Activated T-cell treated with anti-CD3 and anti-CD28 coated beads for 4 hours (primary cell): ENCODE data around the gene MALT1.

Experiments
- DNase-seq: peaks from one replicate; pipeline ENCODE4 v3.0.0-alpha.2; 2020

MALT1 gene

DNA sequence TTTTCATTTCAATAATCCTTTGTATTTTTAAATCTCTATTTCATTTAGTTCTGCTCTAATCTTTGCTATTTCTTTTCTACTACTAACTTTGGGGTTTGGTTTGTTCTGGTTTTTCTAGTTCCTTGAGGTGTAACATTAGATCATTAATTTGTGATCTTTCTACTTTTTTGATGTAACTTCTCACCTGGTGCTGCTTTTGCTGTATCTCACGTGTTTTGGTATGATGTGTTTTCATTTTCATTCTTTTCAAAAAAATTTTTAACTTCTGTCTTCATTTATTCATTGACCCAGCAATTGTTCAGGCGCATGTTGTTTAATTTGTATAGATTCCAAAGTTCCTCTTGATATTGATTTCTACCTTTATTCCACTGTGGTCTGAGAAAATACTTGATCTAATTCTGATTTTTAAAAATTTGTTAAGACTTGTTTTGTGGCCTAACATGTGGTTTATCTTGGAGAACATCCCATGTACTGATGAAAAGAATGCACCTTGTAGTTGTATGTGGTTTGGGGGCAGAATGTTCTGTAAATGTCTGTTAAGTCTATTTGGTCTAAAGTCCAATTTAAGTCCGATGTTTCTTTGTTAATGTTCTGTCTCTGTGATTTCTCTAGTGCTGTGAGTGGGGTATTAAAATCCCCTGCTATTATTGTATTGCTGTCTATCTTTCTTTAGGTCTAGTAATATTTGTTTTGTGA lies 17.3 kb upstream of the MALT1 start:
- no peak for DNase-seq

DNA sequence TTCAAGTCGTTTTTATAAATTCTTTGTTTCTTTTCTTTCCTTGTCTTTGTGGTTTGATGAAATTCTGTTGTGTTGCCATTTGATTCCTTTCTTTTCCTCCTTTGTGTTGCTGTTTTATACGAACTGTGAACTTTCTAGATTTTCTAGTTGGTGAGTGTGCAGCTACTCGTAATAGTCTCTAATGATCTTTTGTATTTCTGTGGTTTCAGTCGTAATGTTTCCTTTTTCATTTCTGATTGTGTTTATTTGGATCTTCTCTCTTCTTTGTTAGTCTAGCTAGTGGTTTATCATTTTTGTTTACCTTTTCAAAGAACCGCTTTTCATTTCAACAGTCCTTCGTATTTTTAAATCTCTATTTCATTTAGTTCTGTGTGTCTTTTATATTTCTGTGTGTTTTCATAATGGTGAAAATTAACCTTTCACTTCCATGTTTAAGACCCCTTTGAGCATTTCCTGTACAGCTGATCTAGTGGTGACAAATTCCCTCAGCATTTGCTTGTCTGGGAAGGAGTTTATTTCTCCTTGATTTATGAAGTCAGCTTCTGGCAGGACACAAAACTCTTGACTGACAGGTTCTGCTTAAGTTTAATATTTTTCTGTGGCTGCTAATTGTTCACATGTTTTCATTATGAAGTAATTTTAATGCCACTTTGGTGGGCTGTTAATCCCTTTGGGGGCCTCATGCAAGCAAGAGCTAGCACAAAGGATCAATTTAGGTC lies 16.2 kb upstream of the MALT1 start:
- DNase-seq, result no peak

DNA sequence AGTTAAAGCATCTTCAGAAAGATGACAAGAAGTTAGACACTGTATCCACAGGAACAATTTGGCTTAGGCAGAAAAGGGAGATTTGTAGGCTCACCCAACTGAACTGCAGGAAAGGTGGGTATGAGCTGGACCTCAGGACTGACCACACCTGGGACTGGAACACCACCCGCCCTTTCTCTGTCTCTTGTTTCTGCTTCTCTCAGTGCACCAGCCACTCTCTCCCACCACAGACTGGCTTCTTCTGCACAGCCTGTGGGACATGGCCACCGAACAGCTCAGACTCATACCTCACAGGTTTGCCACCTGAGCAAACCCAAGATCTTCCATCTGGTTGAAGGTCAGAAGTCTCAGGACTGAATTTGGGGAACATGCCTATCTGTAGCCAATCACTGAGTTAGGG lies 14.2 kb upstream of the MALT1 start:
- DNase-seq, result no peak

DNA sequence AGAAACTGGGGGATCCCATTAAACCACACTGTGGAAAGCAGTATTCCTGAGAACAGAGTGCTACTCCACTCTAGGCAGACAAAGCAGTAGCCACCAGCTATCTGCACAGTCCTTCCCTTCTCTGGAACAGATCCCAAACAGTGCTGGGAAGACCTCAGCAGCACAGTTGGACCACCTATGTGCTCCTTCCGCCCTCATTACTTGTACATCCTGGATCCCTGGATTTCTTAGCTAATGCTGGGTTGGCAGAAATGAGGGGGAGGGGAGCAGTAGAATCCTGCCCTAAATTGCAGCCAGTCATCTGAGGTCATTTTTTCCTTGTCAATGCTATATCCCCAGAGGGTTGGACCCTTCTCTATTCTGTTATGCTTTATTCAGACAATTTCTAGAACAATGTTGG lies 13.8 kb upstream of the MALT1 start:
- DNase-seq, result no peak

DNA sequence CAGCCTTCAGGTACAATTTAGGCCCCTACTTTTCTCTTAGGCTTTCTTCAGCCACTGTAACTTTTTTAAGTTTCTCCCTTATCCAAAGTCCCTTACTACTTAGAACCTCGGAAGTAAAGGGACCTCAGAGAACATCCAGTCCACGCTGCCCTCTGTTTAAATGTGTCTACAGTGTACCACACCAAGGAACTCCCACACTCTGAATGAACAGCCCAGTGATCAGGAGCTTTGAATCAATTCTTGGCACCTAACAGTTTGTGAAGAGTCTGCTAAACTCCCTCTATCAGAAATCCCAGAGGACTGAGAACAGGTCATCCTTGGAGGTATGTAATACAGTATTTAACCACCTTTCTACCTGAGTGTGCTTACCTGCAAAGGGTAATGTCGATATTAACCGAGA lies 11.6 kb upstream of the MALT1 start:
- no peak for DNase-seq

DNA sequence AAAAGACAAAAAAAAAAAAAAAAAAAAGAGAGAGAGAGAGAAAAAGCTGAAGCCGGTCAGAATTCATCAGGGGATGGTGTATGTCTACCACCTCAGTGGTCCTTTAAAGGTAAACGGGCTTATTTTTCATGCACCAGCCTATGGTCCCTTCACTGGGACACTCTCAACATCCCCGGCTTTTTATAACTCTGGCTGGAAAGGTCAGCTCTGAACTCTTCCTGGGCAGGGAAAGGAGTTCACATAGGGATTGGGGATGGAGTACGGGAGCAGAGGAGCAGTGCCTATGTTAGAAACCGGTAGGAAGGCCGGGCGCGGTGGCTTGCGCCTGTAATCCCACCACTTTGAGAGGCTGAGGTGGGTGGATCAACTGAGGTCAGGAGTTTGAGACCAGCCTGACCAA lies 10.3 kb upstream of the MALT1 start:
- DNase-seq, result no peak

DNA sequence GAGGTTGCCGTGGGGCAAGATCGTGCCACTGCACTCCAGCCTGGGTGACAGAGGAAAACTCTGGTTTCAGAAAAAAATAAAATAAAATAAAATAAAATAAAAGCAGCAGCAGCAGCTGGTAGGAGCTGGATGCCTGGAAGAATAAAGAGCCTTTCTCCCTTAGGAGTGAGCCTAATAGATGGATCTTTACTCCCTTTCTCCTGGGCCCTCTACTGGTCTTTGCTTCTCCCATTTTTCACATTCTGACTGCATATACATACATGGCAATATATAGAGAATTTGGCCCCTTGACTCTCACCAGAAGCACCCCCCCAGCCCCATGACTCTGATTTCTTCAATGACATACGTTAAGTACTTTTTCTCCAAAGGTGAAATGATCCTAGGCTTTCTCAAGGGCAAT lies 9.8 kb upstream of the MALT1 start:
- DNase-seq, result no peak

DNA sequence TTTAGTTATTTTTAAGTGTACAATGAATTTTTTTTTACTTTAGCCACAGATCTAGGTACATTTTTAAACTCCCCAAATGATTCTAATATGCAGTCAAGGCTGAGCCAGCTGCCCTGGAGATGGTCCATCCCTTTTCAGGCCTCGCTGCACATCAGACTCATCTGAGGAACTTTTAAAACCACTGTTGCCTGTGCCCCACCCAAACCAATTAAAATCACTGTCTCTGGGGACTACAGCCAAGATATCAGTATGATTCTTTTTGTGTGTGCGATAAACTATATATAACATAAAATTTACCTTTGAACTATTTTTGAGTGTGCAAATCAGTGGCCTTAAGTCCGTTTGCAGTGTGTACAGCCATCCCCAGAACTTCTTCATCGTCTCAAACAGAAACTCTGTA lies 9.1 kb upstream of the MALT1 start:
- DNase-seq, result no peak

DNA sequence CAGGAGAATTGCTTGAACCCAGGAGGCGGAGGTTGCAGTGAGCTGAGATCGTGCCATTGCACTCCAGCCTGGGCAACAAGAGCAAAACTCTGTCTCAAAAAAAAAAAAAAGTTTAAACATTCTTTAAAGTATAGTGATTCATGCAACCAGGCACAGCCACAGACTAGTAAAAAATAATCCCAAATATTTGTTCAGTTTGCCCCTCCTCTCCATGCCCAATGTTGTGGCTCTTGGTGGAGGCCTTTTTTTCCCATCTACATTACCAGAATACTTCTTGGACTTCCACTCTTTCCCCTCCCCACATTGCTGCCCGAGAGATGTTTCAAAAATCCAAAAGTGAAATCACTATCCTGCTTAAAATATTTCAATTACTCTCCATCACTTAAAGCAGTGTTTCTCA lies 5.1 kb upstream of the MALT1 start:
- DNase-seq, result no peak

DNA sequence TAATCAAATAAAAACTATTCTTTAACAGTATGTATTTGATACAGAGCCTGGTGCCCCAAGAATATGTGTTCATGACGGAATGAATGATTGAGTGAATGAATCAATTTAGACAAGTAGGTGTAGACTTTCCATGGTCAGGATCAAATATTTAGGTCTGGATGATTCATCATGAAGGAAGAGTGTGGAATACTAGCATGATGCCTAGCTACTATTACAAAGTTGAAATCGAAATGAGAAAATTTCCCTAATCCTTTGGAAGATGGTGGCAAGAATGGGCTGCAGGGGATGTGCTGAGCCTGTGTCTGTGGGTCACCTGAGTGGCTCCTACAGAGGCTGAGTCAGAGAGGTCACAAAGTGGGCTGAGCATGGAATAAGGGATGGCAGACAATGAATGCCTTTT lies 3.1 kb upstream of the MALT1 start:
- DNase-seq, result no peak

DNA sequence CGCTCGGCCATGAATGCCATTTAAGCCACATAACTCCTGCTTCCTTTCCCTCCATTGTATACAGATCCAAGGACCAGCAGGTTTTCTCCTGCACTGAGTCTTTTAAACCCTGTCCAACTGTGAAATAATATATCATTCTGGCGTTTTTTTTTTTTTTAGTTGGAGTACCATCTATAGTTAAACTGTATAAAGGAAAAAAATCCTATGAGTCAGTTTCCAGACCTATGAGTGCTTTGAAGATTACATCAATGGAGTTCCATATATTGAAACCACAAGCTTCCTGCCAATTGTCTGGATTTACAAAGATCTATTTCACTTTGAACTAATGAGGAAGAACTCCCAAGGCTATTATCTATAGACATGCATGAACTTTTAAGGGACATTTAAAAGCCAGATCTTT lies 2.4 kb upstream of the MALT1 start:
- no peak for DNase-seq

DNA sequence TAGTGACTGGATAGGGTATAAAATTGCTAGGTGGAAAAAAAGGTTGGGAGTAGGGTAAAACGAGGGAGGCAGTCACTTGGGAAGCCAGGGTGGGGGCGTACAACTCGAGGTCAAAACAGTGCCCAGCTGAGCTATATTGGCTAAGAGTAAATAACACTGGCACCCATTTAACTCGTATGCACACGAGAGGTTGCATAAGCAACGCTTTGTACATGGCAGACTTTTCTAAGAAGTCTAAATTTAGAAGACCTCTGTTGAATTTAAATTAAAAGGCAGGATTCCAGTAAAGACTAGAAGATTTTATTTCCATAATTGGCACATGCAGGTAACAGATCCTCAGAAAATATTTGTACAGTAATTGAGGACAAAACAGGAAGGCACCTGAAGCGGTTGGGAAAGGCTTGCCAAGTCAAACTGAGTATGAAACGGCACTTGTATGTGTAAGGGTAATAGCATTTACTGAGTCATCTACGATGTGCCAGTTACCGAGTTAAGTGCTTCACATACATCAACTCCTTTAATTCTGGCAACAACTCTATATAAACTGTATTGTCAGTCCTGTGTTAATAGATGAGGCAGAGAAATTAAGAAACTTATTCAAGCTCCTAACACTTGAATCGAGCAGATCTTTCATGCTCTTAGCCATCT lies 1.4 kb upstream of the MALT1 start:
- no peak for DNase-seq

DNA sequence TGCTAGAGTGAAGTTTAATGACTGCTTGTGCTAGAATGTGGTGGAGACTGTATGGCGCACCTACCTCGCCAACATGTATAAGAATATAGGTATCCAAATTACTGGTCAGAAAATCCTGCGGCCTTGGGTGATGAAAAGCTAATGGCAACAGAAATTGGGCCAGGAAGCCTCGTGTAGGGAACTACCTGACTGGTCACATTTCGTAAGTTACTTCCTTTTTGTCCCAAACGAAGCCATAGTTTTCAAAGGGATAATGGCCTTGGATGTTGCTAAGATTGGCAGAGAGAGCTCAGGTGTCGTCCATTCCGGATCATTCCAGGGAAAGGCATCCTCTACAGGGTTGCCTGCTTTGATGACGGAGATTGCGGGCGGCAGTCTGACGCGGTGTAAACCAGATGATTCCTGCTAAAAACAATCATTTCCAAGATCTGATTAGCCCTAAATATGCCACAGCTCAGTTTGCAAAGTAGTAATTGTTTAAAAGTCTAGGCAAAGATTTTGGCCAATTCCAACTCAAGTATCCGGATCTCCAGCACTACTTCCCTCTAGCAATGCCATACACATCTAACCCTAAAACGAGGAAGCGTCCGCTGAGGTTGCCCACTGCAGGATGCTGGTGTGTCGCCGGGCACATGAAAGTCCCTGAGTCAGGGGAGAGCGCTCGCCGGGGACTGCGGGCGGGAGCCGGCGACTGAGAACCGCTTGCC lies 708 bp upstream of the MALT1 start:
- no peak for DNase-seq

DNA sequence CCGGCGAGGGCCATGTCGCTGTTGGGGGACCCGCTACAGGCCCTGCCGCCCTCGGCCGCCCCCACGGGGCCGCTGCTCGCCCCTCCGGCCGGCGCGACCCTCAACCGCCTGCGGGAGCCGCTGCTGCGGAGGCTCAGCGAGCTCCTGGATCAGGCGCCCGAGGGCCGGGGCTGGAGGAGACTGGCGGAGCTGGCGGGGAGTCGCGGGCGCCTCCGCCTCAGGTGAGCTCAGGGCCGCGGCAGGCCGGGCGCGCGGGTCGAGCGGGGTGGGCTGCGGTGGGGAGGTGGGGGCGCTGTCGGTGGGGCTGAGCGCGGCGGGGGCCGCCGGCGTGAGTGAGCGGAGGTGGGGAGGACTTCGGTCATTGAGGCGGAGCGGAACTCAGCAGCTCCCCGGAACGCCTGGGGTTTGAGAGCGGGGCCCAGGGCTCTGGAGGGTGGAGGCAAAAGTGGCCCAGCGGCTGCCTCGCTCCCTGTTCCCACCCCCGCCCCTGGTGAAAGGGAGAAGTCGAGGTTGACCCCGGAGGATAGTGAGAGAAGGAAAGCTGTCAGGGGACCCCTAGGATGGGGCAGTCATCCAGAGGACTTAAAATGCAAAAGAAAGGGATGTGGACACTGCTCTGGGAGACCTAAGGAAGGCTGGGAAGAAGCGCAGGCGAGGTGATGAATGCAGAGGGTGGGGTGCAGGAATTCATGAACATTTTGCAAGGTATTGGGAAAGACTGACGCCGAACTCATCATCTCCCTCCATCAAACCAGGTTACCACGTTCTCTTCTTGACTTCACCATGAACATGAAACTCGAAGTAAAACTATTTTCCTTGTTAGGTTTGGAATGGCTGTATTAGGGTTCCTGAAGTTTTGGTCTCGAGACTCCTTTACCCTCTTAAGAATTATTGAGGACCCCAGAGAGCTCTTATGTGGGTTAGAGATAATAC lies 633 bp downstream of the MALT1 start:
- no peak for DNase-seq

DNA sequence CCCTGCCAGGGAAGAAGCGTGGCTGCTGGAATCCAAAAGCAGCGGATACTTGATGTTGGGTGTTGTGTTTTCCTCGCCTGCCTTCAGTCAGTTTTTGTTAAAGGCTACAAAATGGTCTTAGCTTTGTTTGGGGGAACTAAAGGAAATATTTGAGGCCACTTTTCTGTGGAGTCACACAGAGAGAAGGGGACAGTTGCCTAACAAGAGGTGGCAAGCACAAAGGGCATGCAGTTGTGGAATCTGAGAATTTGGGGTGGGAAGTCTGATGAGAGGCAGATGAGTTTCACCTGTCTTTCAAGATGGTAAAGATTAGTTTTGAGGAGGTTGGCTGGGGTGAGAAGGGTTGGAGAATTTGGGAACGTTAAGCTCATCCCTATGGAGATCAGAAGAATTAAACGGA lies 2.9 kb downstream of the MALT1 start:
- no peak for DNase-seq

DNA sequence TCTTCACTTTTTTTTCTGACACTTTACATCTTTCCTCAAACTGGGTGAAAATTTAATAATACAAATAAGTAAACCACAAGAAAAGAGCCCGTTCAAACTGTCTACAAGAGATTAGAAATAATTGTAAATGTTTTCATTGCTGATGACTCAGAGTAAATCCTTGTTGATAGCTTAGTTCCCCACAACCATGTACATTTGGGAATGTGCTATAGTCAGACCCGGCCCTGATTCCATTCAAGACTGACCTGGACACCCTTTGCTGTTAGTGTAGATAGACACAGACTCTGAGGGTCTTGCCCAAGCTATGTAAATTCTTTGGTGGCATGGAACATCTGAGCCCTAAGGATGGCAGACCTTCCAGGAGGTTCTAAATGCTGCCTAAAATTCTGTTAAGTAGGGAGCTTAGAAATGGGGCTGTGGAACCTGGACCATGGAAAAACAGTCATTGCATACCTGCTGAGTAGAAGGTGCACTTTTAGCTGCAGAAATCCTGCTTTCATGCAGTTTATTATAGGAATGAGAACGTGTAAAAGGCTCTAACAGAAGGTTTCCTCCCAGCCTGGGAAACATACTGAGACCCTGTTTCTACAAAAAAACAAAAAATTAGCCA lies 3.7 kb downstream of the MALT1 start:
- DNase-seq, result no peak

DNA sequence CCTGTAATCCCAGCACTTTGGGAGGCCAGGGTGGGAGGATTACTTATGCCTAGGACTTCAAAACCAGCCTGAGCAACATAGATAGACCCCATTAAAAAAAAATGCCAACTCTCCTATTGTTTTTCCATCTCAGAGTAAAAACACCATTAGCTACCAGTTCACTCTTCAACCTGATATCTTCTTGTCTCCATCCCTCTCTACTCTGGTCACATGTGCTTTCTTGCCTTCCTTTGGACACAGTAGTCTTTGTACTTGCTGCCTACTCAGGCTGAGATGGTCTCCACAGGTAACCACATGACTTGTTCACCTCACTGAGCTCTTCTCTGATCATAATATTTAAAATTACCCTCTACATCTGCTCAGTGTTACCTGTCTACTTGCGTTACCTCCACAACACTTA lies 5.0 kb downstream of the MALT1 start:
- DNase-seq, result no peak

DNA sequence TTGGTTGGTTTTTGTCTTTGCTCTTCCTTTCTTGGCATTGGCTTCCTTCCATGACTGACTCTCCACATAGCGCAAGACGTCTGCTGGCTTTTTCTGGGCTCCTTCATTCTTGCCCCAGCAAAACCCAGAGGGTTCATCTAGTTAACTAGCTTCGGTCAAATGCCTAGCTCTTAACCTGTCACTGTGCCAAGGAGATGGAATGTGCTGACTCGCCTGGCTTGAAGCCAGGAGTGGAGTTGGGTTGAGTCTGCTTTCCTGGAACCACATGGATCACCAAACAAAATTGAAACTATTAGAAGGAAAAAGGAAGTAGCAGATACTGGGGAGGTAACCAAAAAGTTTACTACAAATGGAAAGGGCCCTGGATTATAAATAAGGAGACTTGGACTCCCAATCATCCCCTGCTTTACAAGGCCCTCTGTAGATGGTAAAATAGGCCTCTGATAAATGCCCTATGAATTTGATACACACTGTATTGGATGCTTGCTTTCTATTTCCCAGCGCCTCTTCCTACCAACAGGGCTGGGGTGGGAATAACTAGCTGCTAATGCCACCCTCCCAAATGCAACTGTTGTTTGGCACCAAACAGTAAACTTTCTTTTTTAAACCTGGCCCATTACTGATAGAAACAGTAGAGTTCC lies 11.3 kb downstream of the MALT1 start:
- DNase-seq, result no peak

DNA sequence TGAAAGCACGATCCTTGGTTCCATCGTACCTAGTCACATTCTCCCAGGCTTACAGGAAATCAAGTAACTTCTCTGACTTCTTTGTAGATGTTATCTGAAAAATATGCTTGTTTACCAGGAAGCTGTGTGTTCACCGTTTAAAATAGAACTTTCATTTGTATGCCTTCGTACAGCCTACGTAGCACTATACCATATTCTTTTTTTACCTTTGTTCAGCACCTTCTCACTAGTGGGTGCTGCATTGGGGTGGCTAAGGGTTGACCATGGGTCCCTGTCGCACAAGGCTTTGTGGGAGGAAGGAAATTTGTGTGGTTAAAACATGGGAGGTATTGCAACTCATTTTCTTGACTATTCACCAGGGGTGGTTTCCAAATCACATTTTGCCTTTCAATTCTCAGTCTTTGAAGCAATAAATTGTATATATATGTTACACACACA lies 16.6 kb downstream of the MALT1 start:
- peak; percentile 40 for DNase-seq

DNA sequence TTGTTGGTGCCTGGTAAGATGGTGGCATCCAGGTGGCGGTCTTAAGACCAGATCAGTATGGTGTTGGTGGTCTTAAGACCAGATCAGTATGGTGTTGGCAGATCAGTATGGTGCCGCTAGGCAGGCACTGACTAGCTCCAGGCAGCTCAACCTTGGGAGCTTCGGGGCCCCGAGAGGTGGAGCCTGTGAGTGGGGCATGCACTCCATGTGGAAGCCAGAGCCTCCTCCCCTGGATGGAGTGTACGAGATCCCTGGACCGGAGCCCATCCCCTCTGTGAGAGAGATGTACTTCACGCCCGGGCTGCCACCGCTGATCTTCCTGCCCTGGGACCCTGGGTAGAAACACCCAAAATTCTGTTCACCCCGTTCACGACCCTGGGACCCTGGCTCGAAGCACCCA lies 19.0 kb downstream of the MALT1 start:
- DNase-seq, result no peak

DNA sequence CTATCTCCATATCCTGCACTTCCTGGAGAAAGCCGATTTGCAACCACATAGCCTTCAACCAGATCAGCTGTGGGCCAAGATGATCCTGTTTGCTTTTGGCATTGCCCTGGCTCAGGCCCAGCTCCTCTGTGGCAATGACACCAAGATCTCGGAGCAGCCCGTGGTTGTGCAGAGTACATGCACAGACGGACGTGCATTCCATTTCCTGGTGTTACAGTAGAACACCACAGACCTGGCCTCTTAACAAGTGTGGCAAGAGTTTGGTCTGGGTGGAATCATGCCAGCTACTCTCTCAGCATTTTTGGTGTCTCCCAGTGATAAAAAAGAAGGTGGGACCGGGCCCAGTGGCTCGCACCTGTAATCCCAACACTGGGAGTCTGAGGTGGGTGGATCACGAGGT lies 20.0 kb downstream of the MALT1 start:
- DNase-seq, result no peak
